GM19452 (cell line): Measurements from ENCODE around the gene NEURL1.

Experiments
- ATAC-seq: cut with Tn5 transposase; IDR thresholded peaks from one replicate; pipeline ENCODE4 v1.9.1; 2021; ENCODE audit not compliant: unreplicated experiment

NEURL1 gene

GRCh38 chr10:103559776-103560175, 66.3 kb downstream of the NEURL1 start:
- no peak for ATAC-seq

DNA sequence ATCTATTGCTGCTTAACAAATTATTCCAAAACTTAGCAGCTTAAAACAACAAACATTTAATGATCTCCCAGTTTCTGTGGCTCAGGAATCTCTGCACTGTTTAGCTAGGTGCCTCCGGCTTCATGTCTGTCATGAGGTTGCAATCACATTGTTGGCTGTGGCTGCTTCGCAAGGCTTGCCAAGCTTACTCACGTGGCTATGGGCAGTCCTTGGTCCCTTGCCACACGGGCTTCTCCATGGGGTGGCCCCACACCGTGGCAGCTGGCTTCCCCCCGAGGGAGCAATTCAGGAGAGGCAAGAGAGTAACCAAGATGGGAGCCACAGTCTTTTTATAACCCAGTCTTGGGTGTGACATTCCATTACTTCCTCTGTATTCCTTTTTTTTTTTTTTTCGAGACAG, 67.4 kb downstream of the NEURL1 start:
- no peak for ATAC-seq

GRCh38 chr10:103562383-103562782, 68.9 kb downstream of the NEURL1 start:
- no peak for ATAC-seq

- ATAC-seq: no peak
Observed at GRCh38 chr10:103563231-103564115, 70.0 kb downstream of the NEURL1 start.

DNA sequence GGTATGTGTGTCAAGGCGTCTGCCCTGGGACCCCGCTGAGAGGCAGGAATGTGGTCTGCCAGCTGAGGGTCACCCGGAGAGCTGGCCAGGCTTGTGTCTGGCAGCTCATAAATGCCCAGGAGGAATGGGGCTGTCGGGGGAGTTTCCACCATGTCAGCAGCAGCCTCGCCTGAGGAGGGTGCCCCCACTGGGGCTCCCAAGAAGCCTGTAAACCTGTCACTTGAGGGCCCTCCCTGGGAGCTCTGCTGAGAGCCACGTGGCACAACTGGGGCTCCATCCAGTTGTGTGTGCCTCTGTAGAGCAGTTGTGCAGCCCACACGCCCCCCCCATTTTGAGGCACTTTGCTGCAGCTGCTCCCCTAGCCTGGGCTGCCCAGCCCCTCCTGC, 70.6 kb downstream of the NEURL1 start:
- no peak for ATAC-seq

DNA sequence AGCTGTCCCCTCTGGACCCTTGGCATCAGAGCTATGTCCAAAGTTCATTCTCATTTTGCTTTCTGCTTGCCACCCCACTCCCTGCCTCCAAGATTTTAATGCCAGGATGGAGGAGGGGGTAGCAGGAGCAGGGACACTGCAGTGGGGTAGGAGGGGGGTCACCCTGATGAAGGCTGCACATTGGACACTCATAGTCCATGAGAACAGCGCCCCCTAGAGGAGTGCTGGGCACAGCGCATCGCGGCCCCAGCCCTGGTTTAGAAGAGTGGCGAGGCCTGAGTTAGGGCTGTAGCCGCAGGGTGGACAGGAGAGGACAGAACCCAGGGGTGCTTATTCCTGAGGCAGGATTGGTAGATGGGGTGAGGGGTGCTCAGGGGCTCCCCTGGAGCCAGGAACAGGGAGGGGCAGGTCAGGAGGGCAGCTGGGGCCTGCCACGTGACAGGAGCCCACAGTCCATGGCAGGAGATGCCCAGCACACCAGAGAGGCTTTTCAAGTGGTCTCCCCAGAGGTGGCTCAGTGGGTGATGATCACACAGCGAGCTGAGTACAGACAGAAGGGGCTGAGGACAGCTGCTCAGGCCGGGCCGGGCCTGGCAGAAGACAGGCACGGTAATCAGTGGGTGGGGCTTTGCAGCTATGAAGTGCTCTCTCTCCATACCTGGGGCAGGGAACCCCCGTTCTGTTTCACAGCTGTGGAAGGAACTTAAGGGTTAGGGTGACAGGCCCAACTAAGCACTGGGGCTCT, 71.4 kb downstream of the NEURL1 start:
- no peak for ATAC-seq

DNA sequence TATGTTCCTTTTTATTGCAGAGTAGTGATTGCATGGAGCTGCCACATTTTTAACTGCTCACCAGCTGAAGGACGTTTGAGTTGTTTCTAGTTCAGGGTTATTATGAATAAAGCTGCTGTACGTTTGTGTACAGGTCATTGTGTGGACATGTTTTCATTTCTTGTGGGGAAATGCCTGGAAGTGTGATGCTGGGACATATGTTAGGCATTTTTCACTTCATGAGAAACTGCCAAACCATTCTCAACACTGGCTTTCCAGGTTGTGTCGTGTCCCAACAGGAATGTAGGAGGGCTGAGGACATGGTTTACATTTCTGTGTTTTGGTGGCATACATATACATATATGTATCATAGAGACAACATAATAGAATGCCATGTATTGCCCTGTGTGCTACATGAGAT, 73.0 kb downstream of the NEURL1 start:
- no peak for ATAC-seq

DNA sequence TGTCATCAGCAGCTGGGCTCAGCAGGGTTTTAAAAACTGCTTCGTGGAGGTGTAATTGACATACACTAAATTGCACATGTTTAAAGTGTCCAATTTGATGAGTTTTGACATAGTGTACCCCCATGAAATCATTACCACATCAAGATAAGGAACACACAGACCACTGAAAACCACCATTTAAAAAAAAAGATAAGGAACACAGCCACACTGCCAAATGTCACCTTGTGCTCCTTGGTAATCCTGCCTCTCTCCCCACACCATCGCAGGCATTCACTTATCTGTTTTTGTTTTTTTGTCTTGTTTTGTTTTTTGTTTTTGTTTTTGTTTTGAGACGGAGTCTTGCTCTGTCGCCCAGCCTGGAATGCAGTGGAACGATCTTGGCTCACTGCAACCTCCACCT, 75.0 kb downstream of the NEURL1 start:
- no peak for ATAC-seq

DNA sequence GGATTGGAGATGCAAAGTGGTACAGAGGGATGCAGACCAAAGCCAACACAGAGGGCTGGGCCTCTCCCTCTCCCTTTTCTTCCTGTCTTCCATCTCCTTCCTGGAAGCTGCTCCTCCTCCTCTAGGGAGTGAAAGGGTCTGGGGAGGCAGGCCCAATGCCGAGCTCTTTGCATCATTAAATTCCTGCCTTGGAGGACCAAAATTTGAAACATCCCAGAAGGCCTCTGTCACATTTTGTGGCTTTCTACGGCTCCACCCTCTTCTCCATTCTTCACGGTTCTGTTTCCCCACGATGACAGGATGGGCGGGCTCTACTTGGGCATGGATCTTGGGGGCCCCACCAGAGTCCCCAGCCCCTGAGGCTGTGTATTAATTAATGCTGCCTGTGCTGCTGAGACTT, 76.4 kb downstream of the NEURL1 start:
- no peak for ATAC-seq

DNA sequence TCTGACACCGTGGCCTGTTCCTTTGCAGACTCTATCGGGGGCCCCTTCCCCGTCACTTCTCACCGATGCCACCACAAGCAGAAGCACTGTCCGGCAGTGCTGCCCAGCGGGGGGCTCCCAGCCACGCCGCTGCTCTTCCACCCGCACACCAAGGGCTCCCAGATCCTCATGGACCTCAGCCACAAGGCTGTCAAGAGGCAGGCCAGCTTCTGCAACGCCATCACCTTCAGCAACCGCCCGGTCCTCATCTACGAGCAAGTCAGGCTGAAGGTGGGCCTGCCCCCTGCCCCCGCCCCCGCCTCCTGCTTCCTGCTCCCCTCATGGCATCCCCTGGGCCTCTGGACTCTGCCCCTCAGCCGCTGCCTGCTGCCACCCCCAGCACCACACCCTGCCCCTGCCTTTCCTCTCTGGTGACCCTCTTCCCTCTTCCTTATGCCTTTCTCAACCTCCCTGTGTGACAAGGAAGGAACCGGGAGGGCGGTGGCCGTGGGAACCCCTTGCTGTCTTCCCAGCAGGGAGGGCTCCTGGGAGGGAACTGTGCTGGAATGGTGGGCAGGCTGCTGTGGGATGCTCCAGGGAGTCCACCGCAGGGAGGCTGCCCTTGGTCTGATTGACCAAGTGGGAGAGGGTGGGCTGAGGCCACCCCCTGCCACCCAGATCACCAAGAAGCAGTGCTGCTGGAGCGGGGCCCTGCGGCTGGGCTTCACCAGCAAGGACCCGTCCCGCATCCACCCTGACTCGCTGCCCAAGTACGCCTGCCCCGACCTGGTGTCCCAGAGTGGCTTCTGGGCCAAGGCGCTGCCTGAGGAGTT, 77.5 kb downstream of the NEURL1 start:
- ATAC-seq: no peak

DNA sequence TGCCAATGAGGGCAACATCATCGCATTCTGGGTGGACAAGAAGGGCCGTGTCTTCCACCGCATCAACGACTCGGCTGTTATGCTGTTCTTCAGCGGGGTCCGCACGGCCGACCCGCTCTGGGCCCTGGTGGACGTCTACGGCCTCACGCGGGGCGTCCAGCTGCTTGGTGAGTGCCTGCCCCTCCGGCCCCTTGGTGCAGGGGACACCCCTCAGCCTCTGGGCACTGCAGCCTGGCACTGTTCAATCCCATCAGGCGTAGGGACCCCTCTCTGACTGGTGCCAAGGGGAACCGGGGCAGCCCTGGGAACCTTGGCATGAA, 78.1 kb downstream of the NEURL1 start:
- no peak for ATAC-seq

DNA sequence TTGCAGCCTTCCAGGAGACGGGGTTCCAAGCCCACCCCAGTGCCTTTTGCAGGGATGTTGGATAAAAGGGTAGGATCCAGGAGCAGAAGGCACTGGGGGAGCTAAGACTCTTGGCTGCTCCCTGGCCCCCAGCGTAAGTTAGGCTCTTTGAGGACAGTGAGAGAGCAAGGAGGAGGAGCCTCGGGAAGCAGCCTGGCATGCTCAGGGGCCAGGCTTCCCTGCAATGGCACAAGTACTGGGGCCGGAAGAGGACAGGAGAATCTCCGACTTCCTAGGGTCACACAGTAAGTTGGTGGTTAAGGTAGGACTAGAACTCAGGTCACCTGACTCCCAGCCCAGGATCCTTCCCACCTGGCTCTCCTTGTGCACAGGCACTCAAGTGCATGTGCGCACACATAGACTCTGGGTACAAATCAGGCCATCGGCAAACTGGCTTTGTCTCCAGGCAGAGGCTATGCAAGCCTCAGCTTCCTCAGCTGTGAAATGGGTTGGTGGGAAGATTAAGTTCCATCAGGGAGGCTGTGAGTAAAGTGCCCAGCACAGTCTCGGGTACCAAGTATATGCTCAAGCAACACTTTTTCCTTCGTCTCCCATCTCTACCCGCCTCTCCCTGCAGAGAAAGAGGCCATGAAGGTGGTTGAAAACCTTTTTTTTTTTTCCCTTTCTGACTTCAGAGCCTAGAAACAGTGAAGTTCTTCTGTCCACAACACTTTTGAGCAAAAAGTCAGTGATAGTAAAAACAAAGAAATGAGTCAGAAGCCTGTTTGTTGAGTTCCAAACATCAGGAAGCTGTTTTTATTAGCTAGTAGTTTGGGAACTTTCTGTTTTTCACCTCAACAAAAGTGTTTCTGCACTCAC, 79.1 kb downstream of the NEURL1 start:
- ATAC-seq: no peak

DNA sequence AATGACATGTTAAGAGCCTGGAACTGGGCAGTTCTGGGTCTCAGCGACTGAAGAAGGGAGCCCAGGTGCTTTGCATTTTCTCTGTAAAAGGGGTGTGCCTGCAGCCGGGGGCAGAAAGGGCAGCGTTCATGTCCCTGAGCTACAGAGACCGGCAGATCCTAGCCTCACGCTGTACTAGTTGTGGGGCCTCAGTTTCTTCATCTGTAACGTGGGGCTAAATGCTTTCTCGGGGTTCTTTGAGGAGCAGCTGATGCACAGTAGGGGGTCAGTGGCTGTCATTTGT, 79.6 kb downstream of the NEURL1 start:
- no peak for ATAC-seq

- no peak for ATAC-seq
Observed at GRCh38 chr10:103574097-103575061, 80.9 kb downstream of the NEURL1 start.

DNA sequence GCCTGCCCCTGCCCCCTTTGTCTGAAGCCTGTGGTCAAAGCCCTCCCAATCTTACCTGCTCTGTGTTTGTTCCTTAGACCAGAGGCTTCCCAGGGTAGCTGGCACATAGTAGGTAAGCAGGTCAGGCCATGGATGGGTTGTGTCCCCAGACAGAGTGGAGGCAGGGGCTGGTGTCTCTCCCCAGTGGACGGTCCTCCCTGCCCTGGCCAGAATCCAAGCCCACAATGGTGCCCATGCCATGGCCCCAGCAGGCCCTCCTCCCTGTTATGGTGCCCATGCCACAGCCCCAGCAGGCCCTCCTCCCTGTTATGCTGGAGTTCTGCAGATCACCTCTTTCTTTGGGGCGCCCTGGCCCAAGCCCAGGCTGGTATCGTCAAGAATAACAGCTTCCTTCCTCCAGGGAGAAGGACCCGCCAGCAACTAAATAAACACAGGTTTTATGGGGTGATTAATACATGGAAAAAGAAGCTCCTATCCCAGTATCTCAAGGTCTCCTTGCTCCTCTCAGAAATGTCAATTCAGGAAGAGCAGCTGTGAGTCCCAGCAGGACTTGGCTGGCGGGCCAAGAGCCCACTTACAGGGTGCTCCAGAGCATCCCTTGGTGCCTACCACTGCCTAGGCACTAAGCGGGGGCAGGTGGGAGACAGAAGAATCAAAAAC, 82.0 kb downstream of the NEURL1 start:
- ATAC-seq: no peak

GRCh38 chr10:103576076-103576471, 82.6 kb downstream of the NEURL1 start:
- ATAC-seq: no peak

DNA sequence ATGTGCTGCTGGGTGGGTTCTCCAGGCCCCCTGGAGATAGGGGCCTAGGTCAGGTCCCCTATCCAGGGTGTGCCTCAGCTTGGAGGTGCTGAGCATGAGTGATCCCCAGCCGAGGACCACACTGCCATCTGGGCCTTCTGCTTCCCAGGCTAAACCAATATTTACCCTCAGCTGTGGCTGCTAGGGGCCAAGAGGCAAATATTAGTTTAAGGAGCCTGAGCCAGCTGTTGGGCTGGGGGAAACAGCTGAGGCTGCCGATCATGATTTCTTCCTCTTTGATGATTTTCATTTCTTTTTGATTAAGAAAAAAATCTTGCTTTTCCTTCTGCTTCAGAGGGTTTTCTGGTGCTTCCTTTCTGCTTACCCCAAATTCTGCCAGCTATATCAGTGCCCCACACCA, 83.4 kb downstream of the NEURL1 start:
- ATAC-seq: no peak

GRCh38 chr10:103578782-103579382, 85.4 kb downstream of the NEURL1 start:
- ATAC-seq: peak; percentile 82

DNA sequence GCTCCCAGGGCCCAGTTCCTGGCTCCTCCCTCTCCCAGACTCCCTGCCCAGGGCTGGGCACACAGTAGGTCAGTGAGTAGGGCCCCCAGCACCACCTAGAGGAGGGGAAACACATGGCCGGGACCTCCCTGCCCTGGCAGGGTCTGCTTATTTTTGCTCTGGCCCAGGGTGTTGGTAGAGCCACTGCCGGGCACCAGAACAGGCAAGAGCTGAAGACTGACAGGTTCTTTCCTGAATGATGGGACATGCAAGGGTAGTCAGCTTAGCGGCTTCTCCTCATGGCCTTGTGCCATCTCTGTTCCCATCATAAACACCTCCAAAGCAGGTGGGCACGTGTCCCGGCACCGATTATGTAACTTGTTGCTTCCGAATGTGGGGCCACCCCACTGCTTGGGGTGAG, 86.5 kb downstream of the NEURL1 start:
- no peak for ATAC-seq
